Pancreas (tissue), 10 donors: ENCODE results near the gene SELENOS. TPM values are rescaled to one million over a fixed set of nuclear protein-coding genes. Genes with fewer than 3 reads are reported as not detected.

ENCODE experiments used
- ATAC-seq, 4 donors: fragments of 200-7000 bp; cut with Tn5 transposase; one replicate each; pipeline versions ENCODE4 v1.8.0 to v1.9.1; 2020; ENCODE audit warnings: mild to moderate bottlenecking in 4 of 4, moderate library complexity in 4 of 4
- DNase-seq, 6 donors: peaks; one replicate each; pipeline ENCODE4 v3.0.0-alpha.2; 2020
- FAIRE-seq: peaks from 2 replicates; lab custom pipeline; 2012; peaks lifted over from hg19 to GRCh38; lab: Jason Lieb, UNC
- H3K27ac ChIP-seq, 4 donors: fragments of 200-600 bp; sonication (generic); 1 replicate in 3 of 4; 2 replicates in 1 of 4; pipeline versions ENCODE4 v1.5.0 to v1.8.0; 2020
- H3K27me3 ChIP-seq, 4 donors: fragments of 200-600 bp; one replicate each; pipeline ENCODE4 v1.8.0; 2021
- H3K36me3 ChIP-seq, 3 donors: fragments of 200-600 bp; sonication (generic) in 1 of 3; one replicate each; pipeline versions ENCODE4 v1.5.0 to v1.8.0; 2020 to 2021
- H3K4me1 ChIP-seq, 3 donors: fragments of 200-600 bp; one replicate each; pipeline ENCODE4 v1.8.0; 2021
- H3K4me3 ChIP-seq, 4 donors: fragments of 200-600 bp; sonication (generic) in 2 of 4; one replicate each; pipeline versions ENCODE4 v1.5.0 to v1.8.0; 2020 to 2021
- H3K9me3 ChIP-seq, 4 donors: fragments of 200-600 bp; one replicate each; pipeline ENCODE4 v1.8.0; 2021
- WGBS, 2 donors: extraction: QIAGEN DNeasy Blood & Tissue Kit; methylation state at CpG; one replicate each; pipeline ENCODE4 v1.1.7; 2013; 5-methylcytosine and 5-hydroxymethylcytosine counted together
- intact Hi-C, 3 donors: fragments of 100-400 bp; cut with DNase I; formaldehyde crosslinking; loops; one replicate each; pipeline versions ENCODE4 v1.11.1 to v1.14.2; 2022
- polyA plus RNA-seq, 2 donors: library from polyadenylated mRNA; stranded (reverse); fragments of 200-250 nt; gene quantifications; one replicate each; pipeline ENCODE4 v1.2.3, GENCODE V29; 2013
- total RNA-seq, 6 donors: library from RNA; stranded (reverse); fragmentation: NEBNext Ultra II Directional in 4 of 6; extraction: Animal tissue kit (Norgen Biotek cat#: 25700) in 4 of 6; gene quantifications; one replicate each; pipeline versions ENCODE4 v1.2.1 to v1.2.4, GENCODE V29; 2021 to 2023
- TF ChIP-seq, protein P1 (sequence below), 4 donors: fragments of 200-600 bp; sonication (generic) in 3 of 4; IDR thresholded peaks; one replicate each; pipeline versions ENCODE4 v1.5.0 to v1.8.0; 2021; ENCODE audit warnings: antibody characterized with exemption in 4 of 4
- donor health status: healthy with polysubstance abuse.
- donor health status: DM: no; HTN: no; CAD: no; lungs with moderate emphysema.
- donor health status: DM: no; HTN: no; CAD: no.
- donor health status: control.
- donor health status: control.
- donor health status: Bipolar disorder and iron deficiency.
- donor health status: DM: yes; HTN: yes; CAD: no.
- donor health status: DM: no; HTN: no; CAD: no.
- donor health status: DM: no; HTN: no; CAD: no.
- donor health status: DM: yes; HTN: yes; CAD: no.

SELENOS gene
- total and polyA plus RNA-seq, 8 donors, result 26.6 to 72.7 (median 38.2) TPM

DNA sequence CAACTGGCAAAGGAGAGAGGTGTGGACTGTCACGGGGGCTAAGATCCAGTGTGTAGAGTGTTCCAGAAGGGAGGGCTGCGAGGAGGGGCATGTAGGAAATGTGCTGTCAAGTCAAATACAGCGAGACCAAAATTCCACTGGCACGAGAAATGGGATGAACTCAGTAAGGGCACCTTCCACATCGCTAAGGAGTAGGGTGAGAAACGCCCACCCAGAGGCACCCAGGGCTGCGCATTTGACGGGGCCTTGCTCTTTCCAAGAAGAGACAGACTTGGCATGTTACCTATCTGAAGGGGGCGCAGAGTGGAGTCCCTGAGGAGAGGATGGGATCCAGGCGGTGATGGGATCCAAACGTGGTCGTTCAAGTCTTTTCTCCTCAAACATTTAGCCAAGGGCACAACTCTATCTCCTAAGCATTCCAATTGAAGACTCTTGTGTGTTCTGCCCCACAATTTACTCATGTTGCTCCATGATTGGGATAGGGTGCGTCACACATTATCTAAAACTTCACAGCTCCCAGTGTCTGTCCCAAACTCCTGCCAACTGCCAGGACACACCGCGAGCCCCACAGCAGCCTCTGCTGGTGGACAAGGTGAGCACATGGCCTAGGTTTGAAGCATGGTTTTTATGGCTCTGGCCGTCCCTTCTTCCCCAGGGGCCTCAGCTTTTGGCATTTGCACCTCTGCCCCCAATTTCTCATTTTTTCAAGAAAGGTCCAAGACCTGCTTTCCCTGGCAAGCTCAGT, 7.6 kb downstream of the SELENOS start:
- H3K27me3 ChIP-seq, result no peaks in the 10 kb centered on the region
- 82 to 84% methylated on average over 16 of the region's 16 CpGs for WGBS, 2 donors
- peak in 3 of 4 donors; percentile 15 to 45 (median 26) for ATAC-seq

DNA sequence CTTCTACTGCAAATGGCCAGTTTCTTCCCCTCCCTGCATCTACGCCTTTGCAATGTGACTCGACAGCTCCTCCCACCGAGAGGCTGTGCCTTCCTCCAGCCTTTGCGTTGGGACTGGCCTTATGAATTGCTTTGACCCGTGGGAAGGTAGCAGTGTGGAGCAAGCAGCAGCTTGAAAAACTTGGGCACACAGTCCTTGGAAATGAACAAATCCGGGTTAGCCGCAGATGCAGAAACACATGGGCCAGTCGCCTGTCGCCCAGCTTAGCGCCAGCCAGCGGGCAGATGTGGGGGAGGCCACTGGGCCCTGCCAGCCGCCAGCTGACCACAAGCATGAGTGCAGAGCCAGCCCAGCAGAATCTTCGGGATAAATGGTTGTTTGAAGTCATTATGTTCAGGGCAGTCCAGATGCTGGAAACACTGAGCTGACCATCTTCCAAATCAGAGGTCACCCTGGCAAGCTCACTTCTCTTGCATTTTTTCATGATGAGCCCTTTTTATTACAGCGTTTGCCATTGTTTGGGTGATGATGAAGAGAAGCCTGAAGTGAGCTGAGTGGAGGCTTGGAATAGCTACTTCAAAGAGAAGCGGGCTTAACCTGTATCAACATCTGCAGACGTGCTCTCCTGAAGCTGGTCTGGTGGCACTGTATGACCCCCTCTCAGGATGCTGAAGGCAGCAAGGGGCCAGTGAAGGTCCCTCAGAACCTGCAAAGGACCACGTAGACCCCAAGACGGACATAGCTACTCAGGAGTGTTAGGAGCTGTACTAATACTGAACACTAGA, 9.8 kb downstream of the SELENOS start:
- Histone ChIP-seq H3K4me1 (peaks cover 0 to 9% (median 4%) of the 10 kb centered on the region in 3 donors), H3K9me3 (no peaks in the 10 kb centered on the region), H3K36me3 (peaks cover 0 to 25% (median 13%) of the 10 kb centered on the region in 3 donors), H3K27me3 (no peaks in the 10 kb centered on the region), H3K4me3 (no peak overlapping the region), H3K27ac (peak overlapping the region in 3 of 4 donors; percentile 33 to 47 (median 45))
- peak in 5 of 6 donors; percentile 62 to 86 (median 80) for DNase-seq
- TF ChIP-seq, protein P1, sequence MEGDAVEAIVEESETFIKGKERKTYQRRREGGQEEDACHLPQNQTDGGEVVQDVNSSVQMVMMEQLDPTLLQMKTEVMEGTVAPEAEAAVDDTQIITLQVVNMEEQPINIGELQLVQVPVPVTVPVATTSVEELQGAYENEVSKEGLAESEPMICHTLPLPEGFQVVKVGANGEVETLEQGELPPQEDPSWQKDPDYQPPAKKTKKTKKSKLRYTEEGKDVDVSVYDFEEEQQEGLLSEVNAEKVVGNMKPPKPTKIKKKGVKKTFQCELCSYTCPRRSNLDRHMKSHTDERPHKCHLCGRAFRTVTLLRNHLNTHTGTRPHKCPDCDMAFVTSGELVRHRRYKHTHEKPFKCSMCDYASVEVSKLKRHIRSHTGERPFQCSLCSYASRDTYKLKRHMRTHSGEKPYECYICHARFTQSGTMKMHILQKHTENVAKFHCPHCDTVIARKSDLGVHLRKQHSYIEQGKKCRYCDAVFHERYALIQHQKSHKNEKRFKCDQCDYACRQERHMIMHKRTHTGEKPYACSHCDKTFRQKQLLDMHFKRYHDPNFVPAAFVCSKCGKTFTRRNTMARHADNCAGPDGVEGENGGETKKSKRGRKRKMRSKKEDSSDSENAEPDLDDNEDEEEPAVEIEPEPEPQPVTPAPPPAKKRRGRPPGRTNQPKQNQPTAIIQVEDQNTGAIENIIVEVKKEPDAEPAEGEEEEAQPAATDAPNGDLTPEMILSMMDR (IDR thresholded peaks at IDR 0.05), result no peak
- no peak for FAIRE-seq
- ATAC-seq, result peak; percentile 83 to 94 (median 90)
- WGBS, 2 donors, result 23 to 33% methylated on average over 18 of the region's 18 CpGs
- intact Hi-C loops, result loop anchor here in 2 of 3 donors (5.0 to 10.0 kb wide), 2 partner anchors 183 to 255 kb away; no protein-coding TSS in a partner anchor

More for the DNA sequence above, 7.6 kb downstream of the SELENOS start:
- no peak for FAIRE-seq
- no peak overlapping the region for H3K27ac ChIP-seq
- TF ChIP-seq, protein P1 (IDR thresholded peaks at IDR 0.05), result no peak
- peaks cover 0 to 9% (median 4%) of the 10 kb centered on the region in 3 donors for H3K4me1 ChIP-seq
- H3K4me3 ChIP-seq, result no peak overlapping the region
- intact Hi-C loops, result loop anchor here in 2 of 3 donors (5.0 to 10.0 kb wide), 2 partner anchors 185 to 257 kb away; no protein-coding TSS in a partner anchor
- peaks cover 14 to 47% (median 32%) of the 10 kb centered on the region in 3 donors for H3K36me3 ChIP-seq
- H3K9me3 ChIP-seq, result no peaks in the 10 kb centered on the region
- DNase-seq, result no peak

DNA sequence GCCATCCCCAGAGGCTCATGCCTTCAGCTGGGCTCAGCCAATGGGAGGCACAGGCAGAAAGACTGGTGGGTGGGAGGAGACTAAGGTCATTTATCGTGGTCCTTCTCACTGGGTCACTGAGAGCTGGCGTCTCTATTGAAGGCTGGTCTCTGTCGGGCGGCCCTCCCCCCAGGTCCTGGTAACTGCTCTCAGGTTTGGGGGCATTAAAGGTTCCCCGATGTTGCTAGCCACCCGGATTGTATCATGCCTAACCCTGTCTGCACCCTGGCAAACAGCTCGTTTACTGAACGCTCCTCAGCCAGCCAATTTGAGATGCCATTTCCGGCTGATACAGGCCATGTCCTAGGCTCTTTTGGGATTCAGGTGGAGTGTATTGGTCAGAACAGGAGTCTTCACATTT, 10.5 kb downstream of the SELENOS start:
- no peaks in the 10 kb centered on the region for H3K9me3 ChIP-seq
- DNase-seq, result no peak
- H3K27ac ChIP-seq, result peak overlapping the region in 3 of 4 donors; percentile 33 to 47 (median 45)
- H3K4me3 ChIP-seq, result no peak overlapping the region
- TF ChIP-seq, protein P1 (IDR thresholded peaks at IDR 0.05), result no peak
- no peak for FAIRE-seq
- 64 to 72% methylated on average over 9 of the region's 9 CpGs for WGBS, 2 donors
- peak in 3 of 4 donors; percentile 4 to 14 (median 6) for ATAC-seq
- H3K4me1 ChIP-seq, result peaks cover 0 to 9% (median 4%) of the 10 kb centered on the region in 3 donors
- peaks cover 0 to 18% (median 6%) of the 10 kb centered on the region in 3 donors for H3K36me3 ChIP-seq
- intact Hi-C loops, result loop anchor here in 2 of 3 donors (5.0 to 10.0 kb wide), 2 partner anchors 182 to 254 kb away; no protein-coding TSS in a partner anchor
- H3K27me3 ChIP-seq, result no peaks in the 10 kb centered on the region

DNA sequence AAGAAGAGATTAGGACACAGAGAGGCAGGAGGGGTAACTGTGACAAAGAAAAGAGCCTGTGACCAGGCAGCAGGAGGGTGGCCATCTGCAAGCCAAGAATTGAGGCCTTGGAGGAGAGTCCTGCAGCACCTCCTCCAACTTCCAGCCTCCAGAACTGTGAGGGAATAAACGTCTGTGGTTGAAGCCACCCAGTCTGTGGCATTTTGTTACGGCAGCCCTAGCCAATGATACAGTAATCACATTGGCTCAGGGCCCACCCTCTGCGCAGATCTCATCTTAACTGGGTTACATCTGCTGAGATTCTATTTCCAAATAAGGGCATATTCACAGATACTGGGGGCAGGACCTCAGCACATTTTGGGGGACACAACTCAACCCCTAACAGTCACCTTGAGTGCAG, 11.3 kb downstream of the SELENOS start:
- no peak overlapping the region for H3K27ac ChIP-seq

More for the DNA sequence above, 11.3 kb downstream of the SELENOS start:
- peaks cover 0 to 9% (median 4%) of the 10 kb centered on the region in 3 donors for H3K4me1 ChIP-seq
- WGBS, 2 donors, result 60 to 61% methylated on average over 3 of the region's 3 CpGs
- TF ChIP-seq, protein P1 (IDR thresholded peaks at IDR 0.05), result no peak
- DNase-seq, result no peak
- H3K9me3 ChIP-seq, result no peaks in the 10 kb centered on the region
- no peak overlapping the region for H3K4me3 ChIP-seq
- ATAC-seq, result peak in 1 of 4 donors; percentile 6
- intact Hi-C loops, result loop anchor here in 2 of 3 donors (5.0 to 10.0 kb wide), 2 partner anchors 181 to 254 kb away; no protein-coding TSS in a partner anchor
- no peaks in the 10 kb centered on the region for H3K27me3 ChIP-seq
- no peak for FAIRE-seq
- H3K36me3 ChIP-seq, result peaks cover 0 to 10% (median under 1%) of the 10 kb centered on the region in 3 donors
